MM.1S (cell line): Measurements from ENCODE around the gene PTGDR2.

Experiments used
- DNase-seq: peaks from one replicate; pipeline ENCODE4 v3.0.0-alpha.2; 2015
- H2AFZ ChIP-seq: fragments of 300-600 bp; sonication (generic); 2 replicates; pipeline ENCODE4 v1.6.0; 2016; ENCODE audit warnings: antibody characterized with exemption, low read length
- H3F3A ChIP-seq: fragments of 300-600 bp; sonication (generic); 2 replicates; pipeline ENCODE4 v1.6.1; 2016; ENCODE audit warnings: mild to moderate bottlenecking, antibody characterized with exemption, low read length, moderate library complexity, mixed read lengths; ENCODE audit not compliant: insufficient read depth
- H3K27ac ChIP-seq: fragments of 300-600 bp; sonication (generic); 2 replicates; pipeline ENCODE4 v1.5.1; 2016; ENCODE audit warnings: mild to moderate bottlenecking, low read length
- H3K27me3 ChIP-seq: fragments of 300-600 bp; sonication (generic); replicated peaks from 2 replicates; pipeline ENCODE4 v1.6.0; 2016; ENCODE audit warnings: low read length; ENCODE audit not compliant: insufficient read depth
- H3K36me3 ChIP-seq: fragments of 300-600 bp; sonication (generic); replicated peaks from 2 replicates; pipeline ENCODE4 v1.6.1; 2016; ENCODE audit warnings: mild to moderate bottlenecking, low read length, mixed read lengths; ENCODE audit not compliant: insufficient read depth
- H3K4me1 ChIP-seq: fragments of 300-600 bp; sonication (generic); 2 replicates; pipeline ENCODE4 v1.6.1; 2016; ENCODE audit warnings: low read length, mixed read lengths
- H3K4me2 ChIP-seq: fragments of 300-600 bp; sonication (generic); 2 replicates; pipeline ENCODE4 v1.6.0; 2016; ENCODE audit warnings: low read depth, low read length
- H3K4me3 ChIP-seq: fragments of 300-600 bp; sonication (generic); 2 replicates; pipeline ENCODE4 v1.5.1; 2016; ENCODE audit warnings: low read length, mixed read lengths
- H3K79me2 ChIP-seq: fragments of 300-600 bp; sonication (generic); 2 replicates; pipeline ENCODE4 v1.6.1; 2016; ENCODE audit warnings: mixed run types, low read length, mixed read lengths
- H3K9ac ChIP-seq: fragments of 300-600 bp; sonication (generic); 2 replicates; pipeline ENCODE4 v1.6.1; 2016; ENCODE audit warnings: low read length, mixed read lengths
- H3K9me2 ChIP-seq: fragments of 300-600 bp; sonication (generic); replicated peaks from 2 replicates; pipeline ENCODE4 v1.6.1; 2016; ENCODE audit warnings: mild to moderate bottlenecking, low read length, mixed read lengths; ENCODE audit not compliant: insufficient read depth
- H3K9me3 ChIP-seq: fragments of 300-600 bp; sonication (generic); replicated peaks from 2 replicates; pipeline ENCODE4 v1.6.1; 2016; ENCODE audit warnings: mild to moderate bottlenecking, low read length, mixed read lengths; ENCODE audit not compliant: insufficient read depth
- H4K20me1 ChIP-seq: fragments of 300-600 bp; sonication (generic); 2 replicates; pipeline ENCODE4 v1.6.1; 2016; ENCODE audit warnings: mild to moderate bottlenecking, low read length, moderate library complexity, mixed read lengths; ENCODE audit not compliant: insufficient read depth
- CTCF ChIP-seq: fragments of 300-600 bp; sonication (generic); IDR thresholded peaks from 2 replicates; pipeline ENCODE4 v1.5.1; 2016; ENCODE audit warnings: antibody characterized with exemption, low read length, mixed read lengths
- EZH2 ChIP-seq: fragments of 300-600 bp; sonication (generic); optimal IDR thresholded peaks from 2 replicates; pipeline ENCODE3; 2017; ENCODE audit warnings: low read depth, mild to moderate bottlenecking, antibody characterized with exemption, low read length, mixed read lengths
- EZH2phosphoT487 ChIP-seq: fragments of 300-600 bp; sonication (generic); IDR thresholded peaks from 2 replicates; pipeline ENCODE4 v1.6.1; 2018; ENCODE audit warnings: antibody characterized with exemption, low read length

PTGDR2 gene

GRCh38 chr11:60866911-60867870, 11.4 kb upstream of the PTGDR2 start, which contains the start of gene ZP1:
Gene ZP1 (plus strand): TSS chr11:60867542. CDS start chr11:60867562, 20 bp downstream.
- H3K9me2 ChIP-seq: no peaks in the 10 kb centered on the region
- H4K20me1 ChIP-seq: no peaks in the 10 kb centered on the region
- H3F3A ChIP-seq: peaks cover 20% of the 10 kb centered on the region
- no peaks in the 10 kb centered on the region for H3K36me3 ChIP-seq
- H2AFZ ChIP-seq: no peak within 1 kb of the TSS
- H3K27ac ChIP-seq: no peak within 1 kb of the TSS
- TF ChIP-seq EZH2 (no peak), EZH2phosphoT487 (no peak), CTCF (no peak)
- H3K4me3 ChIP-seq: no peak within 1 kb of the TSS
- DNase-seq: no peak
- H3K9me3 ChIP-seq: no peaks in the 10 kb centered on the region
- no peak within 1 kb of the TSS for H3K9ac ChIP-seq
- no peaks in the 10 kb centered on the region for H3K79me2 ChIP-seq
- H3K4me2 ChIP-seq: no peak within 1 kb of the TSS
- peaks cover 56% of the 10 kb centered on the region for H3K4me1 ChIP-seq
- H3K27me3 ChIP-seq: no peaks in the 10 kb centered on the region

GRCh38 chr11:60864856-60865513, 9.2 kb upstream of the PTGDR2 start:
- peaks cover 5% of the 10 kb centered on the region for H3F3A ChIP-seq
- H3K27ac ChIP-seq: no peak overlapping the region; the same call in 1 of the 2 replicates
- no peaks in the 10 kb centered on the region for H3K79me2 ChIP-seq
- H3K4me3 ChIP-seq: no peak overlapping the region
- no peaks in the 10 kb centered on the region for H3K27me3 ChIP-seq
- TF ChIP-seq CTCF (no peak), EZH2phosphoT487 (no peak), EZH2 (no peak)
- H2AFZ ChIP-seq: 0 out of 2 replicates have a peak overlapping the region, but pooled peaks have one; percentile 30
- no peaks in the 10 kb centered on the region for H3K9me2 ChIP-seq
- no peaks in the 10 kb centered on the region for H3K9me3 ChIP-seq
- H3K9ac ChIP-seq: no peak overlapping the region
- peaks cover 34% of the 10 kb centered on the region for H3K4me1 ChIP-seq
- no peaks in the 10 kb centered on the region for H3K36me3 ChIP-seq
- H4K20me1 ChIP-seq: no peaks in the 10 kb centered on the region
- DNase-seq: peak; percentile 23
- peak overlapping the region; percentile 5; the same call in 1 of the 2 replicates for H3K4me2 ChIP-seq

- H3K4me3 ChIP-seq: no peak overlapping the region
- H3K36me3 ChIP-seq: no peaks in the 10 kb centered on the region
- H3K9me3 ChIP-seq: no peaks in the 10 kb centered on the region
- no peak overlapping the region for H3K9ac ChIP-seq
- H3K4me2 ChIP-seq: no peak overlapping the region
- no peak for DNase-seq
- H3F3A ChIP-seq: no peaks in the 10 kb centered on the region
- no peaks in the 10 kb centered on the region for H4K20me1 ChIP-seq
- H2AFZ ChIP-seq: no peak overlapping the region
- H3K9me2 ChIP-seq: no peaks in the 10 kb centered on the region
- TF ChIP-seq EZH2phosphoT487 (no peak), EZH2 (no peak), CTCF (no peak)
- H3K4me1 ChIP-seq: peaks cover 25% of the 10 kb centered on the region
- no peak overlapping the region for H3K27ac ChIP-seq
- no peaks in the 10 kb centered on the region for H3K27me3 ChIP-seq
- no peaks in the 10 kb centered on the region for H3K79me2 ChIP-seq
Observed at GRCh38 chr11:60863550-60864521, 8.1 kb upstream of the PTGDR2 start.
